AG04450 (cell line): ENCODE results near the gene MAGEB17. TPM values are rescaled to one million over a fixed set of nuclear protein-coding genes. Genes with fewer than 3 reads are reported as not detected.
A peak's percentile ranks its signal among the peaks of the same experiment; 100 is the strongest.

Source experiments
- CTCF ChIA-PET: fragments of 300-600, 350-600 bp; formaldehyde crosslinking; extraction: SDS; loops from one replicate; lab custom pipeline; 2022; ENCODE audit warnings: antibody characterized with exemption, inconsistent platforms; lab: Charles Lee
- POLR2A ChIA-PET: fragments of 350-600 bp; formaldehyde crosslinking; extraction: SDS; loops from one replicate; lab custom pipeline; 2021; ENCODE audit warnings: antibody characterized with exemption, inconsistent platforms; lab: Yijun Ruan, JAX
- DNase-seq: peaks from one replicate; pipeline ENCODE4 v3.0.0-alpha.2; 2011; ENCODE audit warnings: low read depth, low spot score
- H3K27ac ChIP-seq: one replicate; pipeline ENCODE4 v1.5.1; 2012; ENCODE audit warnings: low read depth, low read length, control low read depth
- H3K27me3 ChIP-seq: one replicate; pipeline ENCODE4 v1.6.0; 2012; ENCODE audit warnings: low read length; ENCODE audit not compliant: control insufficient read depth, insufficient read depth
- H3K4me3 ChIP-seq: 2 replicates; pipeline ENCODE4 v1.5.1; 2011; ENCODE audit warnings: mild to moderate bottlenecking, low read depth, low read length, control low read depth
- H3K9me3 ChIP-seq: 2 replicates; pipeline ENCODE4 v1.5.1; 2012; ENCODE audit warnings: low read length; ENCODE audit not compliant: control insufficient read depth, insufficient read depth
- polyA plus RNA-seq: library from polyadenylated mRNA; depleted of rRNA; stranded (reverse); fragments of >200 nt; gene quantifications from 2 replicates; pipeline ENCODE4 v1.2.3, GENCODE V29; 2011
- TF ChIP-seq, protein P1 (sequence below): IDR thresholded peaks from 2 replicates; pipeline ENCODE4 v1.5.1; 2011; ENCODE audit warnings: low read depth, low read length, control low read depth, inconsistent platforms

MAGEB17 gene
- polyA plus RNA-seq, 1 experiment: 0.05 TPM

DNA sequence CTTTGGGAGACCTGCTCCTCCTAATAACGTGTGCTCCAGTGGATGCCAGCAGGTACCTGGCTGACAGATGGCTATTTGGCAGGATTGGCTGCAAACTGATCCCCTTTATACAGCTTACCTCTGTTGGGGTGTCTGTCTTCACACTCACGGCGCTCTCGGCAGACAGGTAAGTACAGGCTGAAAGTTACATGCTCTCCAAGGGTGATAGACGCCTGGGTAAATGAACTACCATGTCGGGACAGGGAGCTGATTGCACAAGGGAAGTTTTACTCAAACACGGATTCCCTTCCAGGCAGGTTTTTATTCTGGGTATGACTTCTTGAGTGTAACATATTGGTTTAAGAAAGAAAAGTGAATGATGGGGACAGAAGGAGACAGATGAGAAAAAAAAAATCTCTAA, 43.1 kb upstream of the MAGEB17 start:
- no peaks in the 10 kb centered on the region for H3K27me3 ChIP-seq
- ChIA-PET POLR2A (no interaction called here), CTCF (no interaction called here)
- DNase-seq: no peak
- TF ChIP-seq, protein P1, sequence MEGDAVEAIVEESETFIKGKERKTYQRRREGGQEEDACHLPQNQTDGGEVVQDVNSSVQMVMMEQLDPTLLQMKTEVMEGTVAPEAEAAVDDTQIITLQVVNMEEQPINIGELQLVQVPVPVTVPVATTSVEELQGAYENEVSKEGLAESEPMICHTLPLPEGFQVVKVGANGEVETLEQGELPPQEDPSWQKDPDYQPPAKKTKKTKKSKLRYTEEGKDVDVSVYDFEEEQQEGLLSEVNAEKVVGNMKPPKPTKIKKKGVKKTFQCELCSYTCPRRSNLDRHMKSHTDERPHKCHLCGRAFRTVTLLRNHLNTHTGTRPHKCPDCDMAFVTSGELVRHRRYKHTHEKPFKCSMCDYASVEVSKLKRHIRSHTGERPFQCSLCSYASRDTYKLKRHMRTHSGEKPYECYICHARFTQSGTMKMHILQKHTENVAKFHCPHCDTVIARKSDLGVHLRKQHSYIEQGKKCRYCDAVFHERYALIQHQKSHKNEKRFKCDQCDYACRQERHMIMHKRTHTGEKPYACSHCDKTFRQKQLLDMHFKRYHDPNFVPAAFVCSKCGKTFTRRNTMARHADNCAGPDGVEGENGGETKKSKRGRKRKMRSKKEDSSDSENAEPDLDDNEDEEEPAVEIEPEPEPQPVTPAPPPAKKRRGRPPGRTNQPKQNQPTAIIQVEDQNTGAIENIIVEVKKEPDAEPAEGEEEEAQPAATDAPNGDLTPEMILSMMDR: no peak
- no peak overlapping the region for H3K27ac ChIP-seq
- H3K4me3 ChIP-seq: no peak overlapping the region
- no peaks in the 10 kb centered on the region for H3K9me3 ChIP-seq

DNA sequence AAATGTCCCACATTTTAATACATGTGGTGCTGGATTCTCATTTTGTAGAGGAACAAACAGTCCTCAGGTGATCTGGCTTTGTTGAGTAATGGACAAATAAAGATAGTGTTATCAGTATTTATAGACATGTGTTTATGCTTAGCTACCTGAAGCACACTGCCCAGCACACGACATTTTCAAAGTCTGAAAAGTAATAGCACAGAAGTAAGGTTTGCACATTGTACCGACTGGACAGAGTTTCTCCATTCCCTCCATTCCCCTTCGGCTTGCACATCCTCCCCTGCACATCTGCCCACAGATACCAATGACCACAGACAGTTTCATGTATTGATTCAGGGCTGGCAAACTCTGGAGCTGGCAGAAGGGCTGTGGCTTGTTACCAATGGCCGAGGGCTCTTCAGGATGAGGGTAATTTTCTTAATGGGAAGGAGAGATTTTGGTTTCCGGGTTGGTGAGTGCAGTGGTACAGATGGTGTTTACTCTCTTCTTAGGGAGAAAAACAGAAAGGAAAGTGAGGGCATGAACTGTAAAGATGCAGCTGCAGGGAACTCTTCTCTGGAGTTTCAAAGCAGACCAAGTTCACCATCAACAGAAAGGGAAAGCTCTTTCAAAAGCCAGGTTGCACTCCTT, 41.6 kb upstream of the MAGEB17 start:
- H3K4me3 ChIP-seq: peak overlapping the region; percentile 3; the same call in 1 of the 2 replicates
- TF ChIP-seq, protein P1: no peak
- no peak for DNase-seq
- POLR2A ChIA-PET: no interaction called here
- H3K27me3 ChIP-seq: no peaks in the 10 kb centered on the region
- H3K9me3 ChIP-seq: no peaks in the 10 kb centered on the region
- CTCF ChIA-PET: interaction anchor here (1.2 to 2.0 kb wide), 2 partner anchors 311 to 319 kb away, joined by 4 to 10 read pairs; no protein-coding TSS in a partner anchor
- H3K27ac ChIP-seq: no peak overlapping the region

DNA sequence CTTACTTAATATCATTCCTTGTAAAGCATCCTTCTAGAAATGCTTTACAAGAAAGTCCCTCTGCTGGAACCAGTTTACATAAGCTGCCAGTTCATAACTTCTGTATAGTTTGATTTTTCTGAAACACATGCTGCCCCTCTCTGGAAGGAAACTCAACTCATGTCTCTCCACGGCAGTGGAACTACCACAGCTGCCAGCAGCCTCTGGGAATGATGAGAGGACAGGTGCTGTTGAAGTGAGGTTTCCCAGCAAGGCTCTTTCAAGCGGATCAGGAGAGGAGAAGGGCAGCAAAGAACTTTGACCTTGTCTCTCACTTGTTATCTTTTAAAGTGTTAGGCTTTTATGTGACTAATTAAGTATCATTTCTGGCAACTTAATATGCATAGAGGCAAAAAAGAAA, 36.6 kb upstream of the MAGEB17 start:
- ChIA-PET CTCF (no interaction called here), POLR2A (no interaction called here)
- TF ChIP-seq, protein P1: no peak
- Histone ChIP-seq H3K27ac (no peak overlapping the region), H3K27me3 (no peaks in the 10 kb centered on the region), H3K4me3 (no peak overlapping the region), H3K9me3 (no peaks in the 10 kb centered on the region)
- DNase-seq: no peak

DNA sequence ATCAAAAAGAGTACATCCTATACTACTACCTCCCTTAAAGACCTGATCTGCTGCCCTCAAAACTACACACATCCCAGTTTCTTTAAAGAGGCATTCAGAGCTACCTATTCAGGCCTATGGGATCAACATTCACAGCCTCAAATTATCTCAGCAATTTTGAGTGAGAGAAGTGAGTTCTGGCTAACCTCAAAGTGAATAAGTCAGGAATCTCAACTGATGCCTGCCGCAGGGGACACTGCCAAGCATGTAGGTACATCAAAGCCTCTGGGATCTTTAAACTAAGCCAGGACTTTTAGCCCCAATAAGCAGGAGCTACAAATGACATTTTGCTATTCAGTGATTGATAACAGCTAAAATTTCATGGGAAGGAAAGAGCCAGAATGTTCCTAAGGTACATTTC, 32.3 kb upstream of the MAGEB17 start:
- no peak overlapping the region for H3K4me3 ChIP-seq
- no peak for DNase-seq
- ChIA-PET POLR2A (no interaction called here), CTCF (interaction anchor here (1.2 kb wide), 1 partner anchor 12 kb away, joined by 3 read pairs; the partner anchor contains the start of gene GRPR)
- TF ChIP-seq, protein P1: no peak
- no peaks in the 10 kb centered on the region for H3K9me3 ChIP-seq
- no peak overlapping the region for H3K27ac ChIP-seq
- H3K27me3 ChIP-seq: no peaks in the 10 kb centered on the region

DNA sequence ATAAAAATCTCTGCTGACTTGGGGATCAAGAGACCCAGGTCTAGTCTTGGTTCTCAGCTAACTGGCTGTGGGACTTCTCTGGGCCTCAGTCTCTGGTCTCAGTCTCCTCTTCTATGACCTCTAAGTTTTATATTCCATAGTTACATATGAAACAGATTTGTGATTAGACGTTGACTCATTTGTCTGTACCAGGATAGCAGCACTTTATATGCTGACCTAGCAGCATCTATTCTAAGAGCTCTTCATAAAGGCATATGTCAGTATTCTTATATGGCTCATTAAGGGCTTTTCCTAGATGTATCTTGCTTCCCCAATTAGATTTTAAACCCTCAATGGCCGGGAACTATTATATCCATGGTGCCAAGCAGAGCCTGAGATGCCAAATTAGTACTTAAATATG, 31.2 kb upstream of the MAGEB17 start:
- DNase-seq: no peak
- CTCF ChIA-PET: no interaction called here

More for the DNA sequence above, 31.2 kb upstream of the MAGEB17 start:
- Histone ChIP-seq H3K9me3 (no peaks in the 10 kb centered on the region), H3K27me3 (no peaks in the 10 kb centered on the region), H3K27ac (no peak overlapping the region), H3K4me3 (no peak overlapping the region)
- POLR2A ChIA-PET: no interaction called here
- TF ChIP-seq, protein P1: no peak
